ENCODE results near the gene RBBP4.
A peak's percentile ranks its signal among the peaks of the same experiment; 100 is the strongest.
"Not testable (repeated sequence)": the region's sequence is repeated elsewhere in the genome, so short reads cannot be mapped to it uniquely, and the experiment has no call there.

Gene RBBP4

GRCh38 chr1:32693455-32694174 is 42.6 kb downstream of the RBBP4 start:
- DNase-seq (ENCODE audit: low read depth in 2 of 2), result no peak

GRCh38 chr1:32695098-32695904 is 44.3 kb downstream of the RBBP4 start:
- no peak for DNase-seq (ENCODE audit: low read depth in 2 of 2)

GRCh38 chr1:32696041-32696440 is 45.0 kb downstream of the RBBP4 start:
- no peak for DNase-seq (ENCODE audit: low read depth in 2 of 2)

DNA sequence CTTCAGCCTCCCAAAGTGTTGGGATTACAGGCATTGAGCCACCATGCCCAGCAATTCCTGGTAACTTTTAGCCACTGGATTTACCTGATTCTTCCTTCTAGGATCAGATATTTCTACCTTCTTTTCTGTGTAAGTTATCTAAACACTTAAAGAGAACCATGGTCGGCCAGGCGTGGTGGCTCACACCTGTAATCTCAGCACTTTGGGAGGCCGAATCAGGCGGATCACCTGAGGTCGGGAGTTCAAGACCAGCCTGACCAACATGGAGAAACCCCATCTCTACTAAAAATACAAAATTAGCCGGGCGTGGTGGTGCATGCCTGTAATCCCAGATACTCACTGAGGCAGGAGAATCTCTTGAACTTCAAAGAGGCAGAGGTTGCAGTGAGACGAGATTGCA is 46.0 kb downstream of the RBBP4 start:
- DNase-seq (ENCODE audit: low read depth in 2 of 2), result not testable (repeated sequence)

GRCh38 chr1:32701421-32701911 is 50.5 kb downstream of the RBBP4 start:
- no peak for DNase-seq (ENCODE audit: low read depth in 2 of 2)

GRCh38 chr1:32701951-32702598 is 51.1 kb downstream of the RBBP4 start:
- DNase-seq (ENCODE audit: low read depth in 2 of 2), result no peak

GRCh38 chr1:32702599-32703478 is 51.8 kb downstream of the RBBP4 start, which contains the start of gene SYNC:
SYNC (minus strand) TSS chr1:32702770; CDS start chr1:32702660, 110 bp downstream.
- no peak for DNase-seq (ENCODE audit: low read depth in 2 of 2)

- DNase-seq (ENCODE audit: low read depth in 2 of 2), result no peak
These were observed 52.7 kb downstream of the RBBP4 start for GRCh38 chr1:32703479-32704291.

DNA sequence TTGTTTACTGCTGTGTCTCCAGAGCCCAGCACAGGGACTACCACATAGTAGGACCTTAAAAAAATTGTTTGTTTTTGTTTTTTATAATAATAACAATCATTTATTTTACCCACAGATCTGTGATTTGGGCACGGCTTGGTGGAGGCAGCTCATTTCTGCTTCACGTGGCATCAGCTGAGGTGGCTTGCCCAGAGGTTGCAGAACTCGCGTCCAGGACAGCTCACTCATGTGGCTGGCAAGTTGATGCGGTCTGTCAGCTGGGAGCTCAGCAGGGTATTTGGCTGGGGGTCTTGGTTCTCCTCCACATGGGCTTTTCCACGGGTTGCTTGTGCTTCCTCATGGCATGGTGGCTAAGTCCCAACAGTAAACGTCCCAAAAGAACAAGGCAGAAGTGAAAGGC is 54.5 kb downstream of the RBBP4 start:
- no peak for DNase-seq (ENCODE audit: low read depth in 2 of 2)

- DNase-seq (ENCODE audit: low read depth in 2 of 2), result no peak
These were observed 55.5 kb downstream of the RBBP4 start for GRCh38 chr1:32706491-32706890.

DNA sequence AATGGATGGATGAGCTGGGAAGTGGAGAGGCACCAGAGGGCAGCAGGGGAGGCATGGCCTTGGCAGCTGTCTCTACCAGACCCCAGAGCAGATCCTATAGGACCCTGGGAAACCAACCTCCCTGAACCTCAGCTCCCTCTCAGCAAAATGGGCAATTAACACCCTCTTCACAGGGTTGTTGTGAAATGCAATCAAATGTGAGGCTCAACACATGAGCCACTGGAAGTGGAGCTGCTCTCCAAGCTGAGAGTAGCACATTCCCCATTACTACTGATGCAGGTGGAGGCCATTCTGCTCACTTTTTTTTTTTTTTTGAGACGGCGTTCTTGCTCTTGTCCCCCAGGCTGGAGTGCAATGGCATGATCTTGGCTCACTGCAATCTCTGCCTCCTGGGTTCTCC is 58.1 kb downstream of the RBBP4 start:
- DNase-seq (ENCODE audit: low read depth in 2 of 2), result no peak

DNA sequence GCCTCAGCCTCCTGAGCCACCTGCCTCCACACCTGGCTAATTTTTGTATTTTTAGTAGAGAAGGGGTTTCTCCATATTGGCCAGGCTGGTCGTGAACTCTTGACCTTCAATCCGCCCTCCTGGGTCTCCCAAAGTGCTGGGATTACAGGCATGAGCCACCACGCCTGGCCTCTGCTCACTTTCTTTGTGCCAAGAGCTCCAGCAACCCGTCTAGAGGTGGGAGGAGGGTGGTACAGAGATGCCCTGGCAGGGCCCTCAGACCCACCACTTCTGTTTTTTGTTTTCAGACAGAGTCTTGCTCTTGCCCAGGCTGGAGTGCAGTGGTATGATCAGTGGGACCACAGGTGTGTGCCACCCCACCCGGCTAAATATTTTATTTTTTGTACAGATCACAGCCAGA is 58.5 kb downstream of the RBBP4 start:
- no peak for DNase-seq (ENCODE audit: low read depth in 2 of 2)

DNA sequence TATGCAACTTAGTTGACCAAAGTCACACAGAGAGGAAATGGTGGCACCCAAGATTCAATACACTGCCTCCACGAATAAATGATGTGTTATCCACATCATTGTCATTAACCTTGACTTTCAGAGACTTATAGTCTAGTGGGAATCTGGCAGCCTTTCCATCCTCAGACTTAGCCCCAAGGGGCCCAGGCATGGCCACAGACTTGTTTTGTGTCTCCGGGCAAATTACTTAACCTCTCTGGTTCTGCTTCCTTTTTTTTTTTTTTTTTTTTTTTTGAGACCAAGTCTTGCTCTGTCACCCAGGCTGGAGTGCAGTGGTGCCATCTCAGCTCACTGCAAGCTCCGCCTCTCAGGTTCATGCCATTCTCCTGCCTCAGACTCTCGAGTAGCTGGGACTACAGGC is 60.2 kb downstream of the RBBP4 start:
- not testable (repeated sequence) for DNase-seq (ENCODE audit: low read depth in 2 of 2)

GRCh38 chr1:32713081-32713480 is 62.1 kb downstream of the RBBP4 start:
- DNase-seq (ENCODE audit: low read depth in 2 of 2), result no peak

- no peak for DNase-seq (ENCODE audit: low read depth in 2 of 2)
These were observed 63.3 kb downstream of the RBBP4 start for GRCh38 chr1:32714277-32714676.

DNA sequence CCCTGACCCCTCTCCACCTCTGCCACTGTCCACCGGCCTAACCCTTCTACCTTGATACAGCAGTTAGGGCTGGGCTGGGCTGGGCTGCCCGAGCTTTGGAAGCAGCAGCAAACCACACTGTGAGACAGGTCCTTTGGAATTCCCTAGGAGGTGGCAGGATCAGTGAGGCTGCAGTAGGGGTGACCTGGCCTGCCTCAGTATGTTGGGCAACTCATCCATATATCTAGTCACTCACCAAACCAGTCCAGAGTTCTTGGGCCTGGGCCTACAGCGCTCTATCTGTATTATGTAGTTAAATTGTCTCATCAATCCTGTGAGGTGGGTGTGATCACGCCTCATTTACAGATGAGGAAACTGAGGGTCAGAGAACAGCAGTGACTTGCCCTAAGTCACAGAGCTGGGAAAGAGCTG is 64.9 kb downstream of the RBBP4 start:
- DNase-seq (ENCODE audit: low read depth in 2 of 2), result no peak

DNA sequence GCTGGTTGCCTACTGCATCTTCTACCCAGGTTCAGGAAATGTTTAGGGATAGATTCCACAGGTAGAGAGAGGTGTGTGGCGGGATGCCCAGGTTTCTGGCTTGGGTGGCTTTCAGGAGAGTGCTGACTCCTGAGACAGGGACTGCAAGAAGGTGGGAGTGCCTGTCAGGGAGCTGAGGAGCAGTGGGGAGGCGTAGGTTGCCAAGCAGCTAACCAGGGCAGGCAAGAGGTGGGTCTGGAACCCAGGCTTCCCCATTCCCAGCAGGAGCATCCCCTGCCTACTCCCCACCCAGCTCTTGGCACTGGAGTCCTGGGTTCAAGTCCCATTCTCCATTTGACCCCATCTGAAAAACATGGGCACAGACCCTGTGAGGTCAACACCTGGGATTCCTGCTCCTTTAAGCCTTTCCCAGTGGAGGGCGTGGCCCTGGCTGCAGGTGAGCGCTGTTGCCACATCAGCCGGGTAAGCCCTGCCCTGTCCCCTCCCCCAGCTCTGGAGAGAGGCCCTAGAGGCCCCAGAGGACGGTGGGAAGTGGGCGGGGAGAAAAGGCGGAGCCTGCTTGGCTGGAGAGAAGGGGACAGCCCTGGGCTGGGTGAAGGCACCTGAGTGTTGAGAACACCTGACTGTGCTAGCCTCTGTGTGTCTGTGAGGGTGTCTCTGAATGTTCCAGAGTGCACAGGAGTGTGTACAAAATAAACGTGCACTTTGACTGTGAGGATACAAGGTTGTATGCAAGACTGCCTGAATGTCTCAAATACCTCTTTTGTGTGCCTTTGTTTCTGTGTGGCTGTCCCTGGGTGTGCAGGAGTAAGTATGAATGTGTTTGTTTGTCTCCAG is 65.5 kb downstream of the RBBP4 start:
- peak; percentile 3 to 43 for DNase-seq (ENCODE audit: low read depth in 2 of 2)

DNA sequence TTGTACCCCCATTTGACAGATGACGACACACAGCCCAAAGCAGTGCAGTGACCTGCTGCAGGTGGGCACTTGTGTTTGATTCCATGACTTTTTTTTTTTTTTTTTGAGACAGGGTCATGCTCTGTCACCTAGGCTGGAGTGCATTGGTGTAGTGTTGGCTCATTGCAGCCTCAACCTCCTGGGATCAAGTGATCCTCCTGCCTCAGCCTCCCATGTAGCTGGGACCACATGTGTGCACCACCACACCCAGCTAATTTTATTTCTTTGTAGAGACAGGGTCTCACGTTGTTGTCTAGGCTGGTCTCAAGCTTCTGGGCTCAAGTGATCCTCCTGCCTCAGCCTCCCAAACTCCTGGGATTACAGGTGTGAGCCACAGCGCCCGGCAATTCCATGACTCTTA is 66.5 kb downstream of the RBBP4 start:
- DNase-seq (ENCODE audit: low read depth in 2 of 2), result no peak

DNA sequence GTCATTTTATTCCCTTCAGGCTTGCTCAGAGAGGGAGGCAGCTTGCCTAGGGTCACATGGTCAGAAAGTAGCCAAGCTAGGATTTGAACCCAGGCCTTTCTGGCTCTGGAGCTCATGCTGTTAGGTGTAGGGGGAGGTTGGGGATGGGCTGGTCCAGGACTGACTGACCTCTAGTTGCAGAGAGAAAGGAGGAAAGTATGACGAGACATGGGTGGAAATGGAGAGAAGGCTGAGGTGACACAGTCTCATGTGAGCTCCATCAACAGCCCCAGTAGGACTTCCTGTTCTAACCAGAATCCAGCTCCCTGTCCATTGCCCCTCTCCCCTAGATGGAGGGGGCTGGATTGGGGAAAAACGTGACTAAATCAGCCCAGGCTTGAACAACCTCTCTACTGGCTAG is 67.0 kb downstream of the RBBP4 start:
- no peak for DNase-seq (ENCODE audit: low read depth in 2 of 2)

- no peak for DNase-seq (ENCODE audit: low read depth in 2 of 2)
These were observed 67.5 kb downstream of the RBBP4 start for GRCh38 chr1:32718527-32718926.
